Measurements from ENCODE around the gene NAA20. TPM values are rescaled to one million over a fixed set of nuclear protein-coding genes. Genes with fewer than 3 reads are reported as not detected.

The NAA20 gene
- total and polyA plus RNA-seq, 2 donors (not counting 1 experiment from before 2014, with no cell fraction given) = 20.3 to 27.1 TPM

DNA sequence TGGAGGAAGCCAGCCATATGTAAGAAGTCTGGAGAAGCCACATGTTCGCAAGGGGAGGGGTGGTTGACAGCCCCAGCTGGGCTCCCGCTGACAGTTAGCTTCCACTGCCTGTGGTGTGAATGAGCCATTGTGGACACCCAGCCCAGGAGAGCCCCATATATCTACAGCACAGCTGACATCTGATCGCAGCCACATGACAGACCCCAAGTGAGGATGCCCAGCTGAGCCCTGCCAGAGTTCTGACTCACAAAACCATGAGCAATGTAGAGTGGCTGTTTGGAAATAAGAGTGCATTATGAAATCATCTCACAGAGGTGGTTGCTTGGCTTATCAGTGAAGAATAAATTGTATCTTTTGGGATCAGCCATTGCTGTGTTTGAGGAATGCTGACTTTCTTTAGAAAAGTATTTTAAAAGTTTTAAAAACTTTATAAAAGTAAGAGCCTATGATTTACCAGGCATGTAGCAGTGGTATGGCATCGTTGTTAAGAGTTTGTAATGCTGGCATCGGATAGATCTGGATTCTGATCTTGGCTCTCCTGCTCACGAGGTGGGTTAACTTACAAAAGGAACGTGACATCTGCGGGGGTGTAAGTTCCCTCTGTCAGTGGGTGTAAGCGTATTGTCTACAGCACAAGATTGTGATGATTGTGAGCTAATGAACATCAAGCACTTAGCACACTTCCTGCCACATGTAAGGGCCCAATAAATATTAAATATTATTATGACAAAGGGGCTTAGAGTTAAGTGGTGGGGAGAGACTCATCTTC lies 59.3 kb downstream of the NAA20 start:
- no peaks in the 10 kb centered on the region for H3K79me2 ChIP-seq (ENCODE audit: control insufficient read depth, insufficient read depth, low read length)
- H2AFZ ChIP-seq (ENCODE audit: insufficient read depth, low read depth, low read length, poor library complexity, severe bottlenecking) = no peak overlapping the region
- no peak overlapping the region for H3K27ac ChIP-seq (ENCODE audit: low read length in 2 of 2)
- ATAC-seq (ENCODE audit: low read depth) (no peak), DNase-seq (no peak)
- H3K4me1 Mint-ChIP-seq = no peaks in the 10 kb centered on the region
- H3K4me2 ChIP-seq (replicated peaks; ENCODE audit: low read depth, low read length, poor library complexity, severe bottlenecking) = no peak overlapping the region
- no peaks in the 10 kb centered on the region for H3K36me3 ChIP-seq (replicated peaks in 1 of 2; ENCODE audit: control extremely low read depth in 1 of 2, control insufficient read depth in 1 of 2, extremely low read depth in 1 of 2, insufficient read depth in 2 of 2, low read length in 1 of 2)
- no peak overlapping the region for H3K4me3 ChIP-seq (ENCODE audit: control extremely low read depth in 1 of 5, extremely low read depth in 1 of 5, insufficient read depth in 1 of 5, low read depth in 2 of 5, low read length in 4 of 5)
- 87% methylated on average over 7 of the region's 9 CpGs for WGBS (ENCODE audit: insufficient coverage)
- no peaks in the 10 kb centered on the region for H4K20me1 ChIP-seq (ENCODE audit: control insufficient read depth, insufficient read depth, low read length, poor library complexity, severe bottlenecking)
- no peak overlapping the region for H3K4me3 Mint-ChIP-seq
- peaks cover 19% of the 10 kb centered on the region for H3K27me3 Mint-ChIP-seq
- ChIA-PET CTCF (interaction anchor here (0.9 to 1.2 kb wide), 2 partner anchors 8 to 518 kb away, joined by 5 to 6 read pairs; no protein-coding TSS in a partner anchor), POLR2A (no interaction called here)
- no peak overlapping the region for H3K9ac ChIP-seq (ENCODE audit: low read length)
- no peaks in the 10 kb centered on the region for H3K9me3 Mint-ChIP-seq (ENCODE audit: insufficient read depth)
- H3K27ac Mint-ChIP-seq = no peak overlapping the region
- intact Hi-C loops (cut with micrococcal nuclease) = no loop called here
- no peak for TF ChIP-seq EZH2 (IDR thresholded peaks at IDR 0.05; ENCODE audit: borderline replicate concordance, insufficient read depth, low read depth, low read length, poor library complexity, severe bottlenecking)
- TF ChIP-seq, protein P1, sequence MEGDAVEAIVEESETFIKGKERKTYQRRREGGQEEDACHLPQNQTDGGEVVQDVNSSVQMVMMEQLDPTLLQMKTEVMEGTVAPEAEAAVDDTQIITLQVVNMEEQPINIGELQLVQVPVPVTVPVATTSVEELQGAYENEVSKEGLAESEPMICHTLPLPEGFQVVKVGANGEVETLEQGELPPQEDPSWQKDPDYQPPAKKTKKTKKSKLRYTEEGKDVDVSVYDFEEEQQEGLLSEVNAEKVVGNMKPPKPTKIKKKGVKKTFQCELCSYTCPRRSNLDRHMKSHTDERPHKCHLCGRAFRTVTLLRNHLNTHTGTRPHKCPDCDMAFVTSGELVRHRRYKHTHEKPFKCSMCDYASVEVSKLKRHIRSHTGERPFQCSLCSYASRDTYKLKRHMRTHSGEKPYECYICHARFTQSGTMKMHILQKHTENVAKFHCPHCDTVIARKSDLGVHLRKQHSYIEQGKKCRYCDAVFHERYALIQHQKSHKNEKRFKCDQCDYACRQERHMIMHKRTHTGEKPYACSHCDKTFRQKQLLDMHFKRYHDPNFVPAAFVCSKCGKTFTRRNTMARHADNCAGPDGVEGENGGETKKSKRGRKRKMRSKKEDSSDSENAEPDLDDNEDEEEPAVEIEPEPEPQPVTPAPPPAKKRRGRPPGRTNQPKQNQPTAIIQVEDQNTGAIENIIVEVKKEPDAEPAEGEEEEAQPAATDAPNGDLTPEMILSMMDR (IDR thresholded peaks at IDR 0.05) = no peak
- no peaks in the 10 kb centered on the region for H3K4me1 ChIP-seq (ENCODE audit: control insufficient read depth in 2 of 2, insufficient read depth in 2 of 2, low read length in 2 of 2)
- peaks cover 0 to 4% (median 0%) of the 10 kb centered on the region in 4 experiments for H3K27me3 ChIP-seq (replicated peaks in 1 of 4; ENCODE audit: control extremely low read depth in 1 of 4, control insufficient read depth in 3 of 4, insufficient read depth in 4 of 4, low read length in 3 of 4)
- no peaks in the 10 kb centered on the region for H3K9me3 ChIP-seq (ENCODE audit: control extremely low read depth in 1 of 3, control insufficient read depth in 2 of 3, insufficient read depth in 1 of 3, low read length in 2 of 3)

DNA sequence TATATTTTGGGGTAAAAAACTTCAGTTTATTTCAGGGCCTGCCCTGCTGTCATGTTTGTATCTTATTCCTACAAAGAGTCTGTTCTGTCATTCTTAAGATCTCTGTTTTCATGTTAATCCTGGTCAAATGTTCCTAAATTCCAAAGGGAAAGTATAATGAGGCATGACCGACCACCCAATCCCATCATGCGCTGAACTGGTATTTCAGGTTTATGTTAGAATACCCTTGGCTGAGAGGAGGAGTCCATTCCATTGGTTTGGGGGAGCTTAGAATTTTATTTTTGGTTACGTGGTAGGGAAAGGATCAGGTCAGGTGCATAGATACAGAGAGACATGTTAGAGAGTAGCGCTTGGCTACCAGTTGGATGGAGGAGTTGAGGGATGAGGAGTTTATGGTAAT lies 60.9 kb downstream of the NAA20 start:
- no peak overlapping the region for H3K27ac Mint-ChIP-seq
- WGBS (ENCODE audit: insufficient coverage) = 98% methylated on average over 2 of the region's 4 CpGs
- Histone ChIP-seq H3K27me3 (replicated peaks in 1 of 4; ENCODE audit: control extremely low read depth in 1 of 4, control insufficient read depth in 3 of 4, insufficient read depth in 4 of 4, low read length in 3 of 4) (peaks cover 0 to 4% (median 0%) of the 10 kb centered on the region in 4 experiments), H3K9ac (ENCODE audit: low read length) (no peak overlapping the region), H3K27ac (ENCODE audit: low read length in 2 of 2) (no peak overlapping the region), H3K4me1 (ENCODE audit: control insufficient read depth in 2 of 2, insufficient read depth in 2 of 2, low read length in 2 of 2) (no peaks in the 10 kb centered on the region), H3K36me3 (replicated peaks in 1 of 2; ENCODE audit: control extremely low read depth in 1 of 2, control insufficient read depth in 1 of 2, extremely low read depth in 1 of 2, insufficient read depth in 2 of 2, low read length in 1 of 2) (no peaks in the 10 kb centered on the region), H4K20me1 (ENCODE audit: control insufficient read depth, insufficient read depth, low read length, poor library complexity, severe bottlenecking) (no peaks in the 10 kb centered on the region), H3K4me2 (replicated peaks; ENCODE audit: low read depth, low read length, poor library complexity, severe bottlenecking) (no peak overlapping the region), H3K4me3 (ENCODE audit: control extremely low read depth in 1 of 5, extremely low read depth in 1 of 5, insufficient read depth in 1 of 5, low read depth in 2 of 5, low read length in 4 of 5) (no peak overlapping the region), H3K79me2 (ENCODE audit: control insufficient read depth, insufficient read depth, low read length) (no peaks in the 10 kb centered on the region), H2AFZ (ENCODE audit: insufficient read depth, low read depth, low read length, poor library complexity, severe bottlenecking) (no peak overlapping the region), H3K9me3 (ENCODE audit: control extremely low read depth in 1 of 3, control insufficient read depth in 2 of 3, insufficient read depth in 1 of 3, low read length in 2 of 3) (no peaks in the 10 kb centered on the region)
- no peaks in the 10 kb centered on the region for H3K4me1 Mint-ChIP-seq
- POLR2A ChIA-PET = no interaction called here
- H3K27me3 Mint-ChIP-seq = peaks cover 28% of the 10 kb centered on the region
- H3K4me3 Mint-ChIP-seq = no peak overlapping the region
- DNase-seq = no peak
- ATAC-seq (ENCODE audit: low read depth) = no peak
- TF ChIP-seq, protein P1 (IDR thresholded peaks at IDR 0.05) = no peak
- TF ChIP-seq EZH2 (IDR thresholded peaks at IDR 0.05; ENCODE audit: borderline replicate concordance, insufficient read depth, low read depth, low read length, poor library complexity, severe bottlenecking) = no peak
- no peaks in the 10 kb centered on the region for H3K9me3 Mint-ChIP-seq (ENCODE audit: insufficient read depth)
- CTCF ChIA-PET = no interaction called here
- intact Hi-C loops (cut with micrococcal nuclease) = no loop called here
